ENCODE results near the gene UTP3.

DNA sequence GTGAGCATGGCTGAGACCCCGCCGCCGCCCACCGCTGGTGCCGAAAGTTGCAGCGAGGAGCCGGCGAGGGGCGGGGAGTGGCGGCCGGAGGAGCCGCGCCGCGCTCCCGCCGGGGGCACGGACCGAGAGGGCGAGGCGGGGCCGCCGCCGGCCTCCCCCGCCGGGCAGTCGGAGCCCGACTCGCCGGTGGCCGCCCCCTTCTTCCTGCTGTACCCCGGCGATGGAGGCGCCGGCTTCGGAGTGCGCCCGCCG, 16.5 kb downstream of the UTP3 start:
- TF ChIP-seq, protein P1, sequence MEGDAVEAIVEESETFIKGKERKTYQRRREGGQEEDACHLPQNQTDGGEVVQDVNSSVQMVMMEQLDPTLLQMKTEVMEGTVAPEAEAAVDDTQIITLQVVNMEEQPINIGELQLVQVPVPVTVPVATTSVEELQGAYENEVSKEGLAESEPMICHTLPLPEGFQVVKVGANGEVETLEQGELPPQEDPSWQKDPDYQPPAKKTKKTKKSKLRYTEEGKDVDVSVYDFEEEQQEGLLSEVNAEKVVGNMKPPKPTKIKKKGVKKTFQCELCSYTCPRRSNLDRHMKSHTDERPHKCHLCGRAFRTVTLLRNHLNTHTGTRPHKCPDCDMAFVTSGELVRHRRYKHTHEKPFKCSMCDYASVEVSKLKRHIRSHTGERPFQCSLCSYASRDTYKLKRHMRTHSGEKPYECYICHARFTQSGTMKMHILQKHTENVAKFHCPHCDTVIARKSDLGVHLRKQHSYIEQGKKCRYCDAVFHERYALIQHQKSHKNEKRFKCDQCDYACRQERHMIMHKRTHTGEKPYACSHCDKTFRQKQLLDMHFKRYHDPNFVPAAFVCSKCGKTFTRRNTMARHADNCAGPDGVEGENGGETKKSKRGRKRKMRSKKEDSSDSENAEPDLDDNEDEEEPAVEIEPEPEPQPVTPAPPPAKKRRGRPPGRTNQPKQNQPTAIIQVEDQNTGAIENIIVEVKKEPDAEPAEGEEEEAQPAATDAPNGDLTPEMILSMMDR (IDR thresholded peaks at IDR 0.05) = no peak
- no peak for TF ChIP-seq POLR2A (IDR thresholded peaks at IDR 0.05)
